Stimulated activated CD4-positive, alpha-beta T cell treated with anti-CD3 and anti-CD28 coated beads, Interleukin-1b, Interleukin-23, amount 100 ng/mL, for 1 hour (primary cell): ENCODE data around the gene FANCC.
"Not testable (repeated sequence)": the region's sequence is repeated elsewhere in the genome, so short reads cannot be mapped to it uniquely, and the experiment has no call there.

ENCODE experiments used
- DNase-seq, 2 donors: peaks; one replicate each; pipeline ENCODE4 v3.0.0-alpha.2; 2020; ENCODE audit warnings: low read depth in 2 of 2

FANCC gene

DNA sequence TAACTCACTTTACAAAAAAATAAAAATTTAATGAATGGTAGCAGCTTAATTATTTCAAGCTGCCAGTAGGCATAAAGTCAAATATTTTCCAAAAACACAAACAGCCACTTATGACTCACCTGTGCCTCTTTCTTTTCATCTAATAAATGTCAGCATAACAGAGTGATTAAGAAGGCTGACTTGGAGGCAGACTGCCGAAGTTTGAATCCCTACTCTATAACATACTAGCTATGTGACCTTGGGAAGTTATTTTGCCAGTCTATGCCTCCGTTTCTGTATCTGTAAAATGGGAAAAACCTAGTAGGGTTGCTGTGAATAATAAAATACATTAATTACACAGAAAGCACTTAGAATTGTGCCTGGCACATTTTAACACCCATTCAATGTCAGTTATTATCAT, 33.8 kb downstream of the FANCC start:
- DNase-seq, result no peak

DNA sequence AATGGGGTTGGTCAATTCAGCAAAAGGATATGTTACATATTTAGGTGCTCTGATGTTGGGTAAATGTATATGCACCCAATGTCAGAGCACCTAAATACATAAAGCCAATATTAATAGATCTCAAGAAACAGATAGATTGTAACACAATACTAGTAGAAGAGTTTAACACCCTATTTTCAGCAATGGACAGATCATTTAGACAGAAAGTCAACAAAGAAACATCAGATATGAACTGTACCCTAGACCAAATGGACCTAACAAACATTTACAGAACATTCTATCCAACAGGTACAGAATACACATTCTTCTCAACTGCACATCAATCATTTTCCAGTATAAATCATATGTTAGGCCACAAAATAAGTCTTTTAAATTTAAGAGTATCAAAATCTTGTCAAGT, 35.2 kb downstream of the FANCC start:
- DNase-seq, result no peak

DNA sequence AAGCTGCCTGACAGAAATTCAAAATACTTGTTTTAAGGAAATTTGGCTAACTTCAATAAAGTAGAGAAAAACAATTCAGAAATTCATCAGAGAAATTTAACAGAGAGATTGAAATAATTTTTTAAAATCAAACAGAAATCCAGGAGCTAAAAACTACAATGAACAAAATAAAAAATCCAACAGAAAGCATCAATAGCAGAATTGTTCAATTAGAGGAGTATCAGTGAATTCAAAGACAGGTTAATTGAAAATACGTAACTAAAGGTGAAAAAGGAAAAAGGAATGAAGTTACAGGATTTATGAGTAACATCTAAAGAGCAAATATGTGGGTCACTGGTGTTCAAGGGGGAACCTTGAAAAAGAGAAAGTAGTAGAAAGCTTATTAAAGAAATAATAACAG, 36.8 kb downstream of the FANCC start:
- DNase-seq, result no peak

DNA sequence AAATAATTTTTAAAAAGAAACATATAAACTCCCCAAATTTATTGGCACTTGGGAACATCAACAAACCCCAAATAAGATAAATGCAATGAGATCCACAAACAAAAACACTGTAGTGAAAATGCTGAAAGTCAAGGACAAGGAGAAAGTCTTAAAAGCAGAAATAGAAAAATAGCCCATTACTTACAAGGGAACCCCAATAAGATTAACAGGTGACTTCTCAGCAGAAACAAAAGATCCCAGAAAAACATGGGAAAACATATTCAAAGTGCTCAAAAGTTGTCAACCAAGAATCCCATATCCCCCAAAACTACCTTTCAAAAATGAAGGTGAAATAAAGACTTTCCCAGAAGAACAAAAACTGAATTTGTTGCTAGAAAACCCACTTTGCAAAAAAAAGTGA, 40.0 kb downstream of the FANCC start:
- no peak for DNase-seq

DNA sequence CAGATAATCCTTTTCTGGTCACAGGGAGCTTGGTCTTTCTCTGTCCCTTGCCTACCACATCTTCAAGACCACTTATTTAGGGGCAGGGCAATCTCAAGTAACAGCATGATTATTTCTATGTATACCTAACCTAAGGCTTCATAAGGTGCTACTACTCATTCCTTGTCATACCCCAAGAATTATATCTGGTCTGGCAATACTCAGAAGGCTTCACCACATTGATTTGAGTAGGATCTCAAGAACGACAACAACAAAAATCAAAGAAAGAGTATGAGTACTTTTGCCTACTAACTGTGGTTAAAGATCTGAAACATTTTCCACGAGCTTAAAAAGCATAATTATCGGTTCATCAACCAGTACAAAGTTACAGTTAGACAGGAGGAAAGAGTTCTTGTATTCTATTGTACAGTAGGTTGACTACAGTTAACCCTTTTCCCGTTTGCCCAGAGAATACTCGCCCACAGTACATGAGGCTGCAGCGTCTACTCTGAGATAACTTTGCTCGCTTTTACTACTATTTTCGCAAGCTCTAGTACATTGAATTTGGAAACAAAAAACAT, 41.0 kb downstream of the FANCC start:
- DNase-seq, result no peak

DNA sequence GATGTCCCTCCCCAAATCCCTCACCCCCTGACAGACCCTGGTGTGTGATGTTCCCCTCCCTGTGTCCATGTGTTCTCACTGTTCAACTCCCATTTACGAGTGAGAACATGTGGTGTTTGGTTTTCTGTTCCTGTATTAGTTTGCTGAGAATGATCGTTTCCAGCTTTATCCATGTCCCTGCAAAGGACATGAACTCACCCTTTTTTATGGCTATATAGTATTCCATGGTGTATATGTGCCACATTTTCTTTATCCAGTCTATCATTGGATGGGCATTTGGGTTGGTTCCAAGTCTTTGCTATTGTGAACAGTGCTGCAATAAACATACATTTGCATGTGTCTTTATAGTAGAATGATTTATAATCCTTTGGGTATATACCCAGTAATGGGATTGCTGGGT, 43.3 kb downstream of the FANCC start:
- DNase-seq, result not testable (repeated sequence)

DNA sequence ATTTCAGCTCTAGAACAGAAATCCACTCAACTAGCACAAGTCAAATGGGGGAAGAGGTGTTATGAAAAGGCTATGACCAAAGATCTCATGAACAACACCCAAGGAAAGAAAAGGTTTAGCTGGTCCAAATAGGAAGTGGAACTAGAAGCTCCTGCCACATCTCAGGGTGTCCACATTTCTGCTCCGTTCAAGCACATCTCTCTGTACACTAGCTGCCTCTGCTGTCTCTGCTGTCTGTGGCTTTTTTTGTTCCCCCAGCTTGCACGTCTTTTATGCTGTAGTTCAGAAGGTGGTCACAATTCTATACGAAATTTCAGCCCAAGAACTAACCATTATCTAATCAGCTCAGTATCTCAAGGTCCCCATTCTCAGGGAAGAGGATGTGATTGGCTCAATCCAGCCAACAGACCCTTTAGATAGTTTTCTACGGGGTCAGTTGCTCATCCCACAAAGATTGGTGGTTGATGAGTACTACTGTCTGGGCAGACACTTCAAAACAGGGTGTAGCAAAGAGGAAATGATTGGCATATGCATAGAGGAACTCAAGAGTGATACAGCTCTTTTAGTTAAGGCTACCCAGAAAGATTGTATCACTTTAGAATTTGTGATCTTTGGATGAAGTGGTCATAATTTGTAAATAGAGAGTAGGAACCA, 44.0 kb downstream of the FANCC start:
- no peak for DNase-seq

DNA sequence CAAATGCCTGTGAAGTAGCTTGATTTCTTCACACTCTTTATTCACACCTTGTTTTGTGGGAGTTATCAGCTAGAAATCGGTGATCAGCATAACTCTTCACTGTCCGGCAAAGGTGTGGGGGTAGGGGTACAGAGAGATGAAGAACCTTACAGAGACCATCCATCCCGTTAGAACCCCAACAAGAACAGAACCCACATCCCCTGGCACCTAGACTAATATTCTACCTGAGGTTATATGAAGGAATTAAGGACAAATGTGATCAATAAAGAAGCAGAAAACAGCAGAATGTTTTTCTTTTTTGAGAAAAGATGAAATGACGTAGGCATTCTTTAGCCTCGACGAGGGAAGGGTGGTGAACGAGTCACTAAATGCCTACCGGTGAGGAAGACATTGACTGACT, 44.7 kb downstream of the FANCC start:
- no peak for DNase-seq

DNA sequence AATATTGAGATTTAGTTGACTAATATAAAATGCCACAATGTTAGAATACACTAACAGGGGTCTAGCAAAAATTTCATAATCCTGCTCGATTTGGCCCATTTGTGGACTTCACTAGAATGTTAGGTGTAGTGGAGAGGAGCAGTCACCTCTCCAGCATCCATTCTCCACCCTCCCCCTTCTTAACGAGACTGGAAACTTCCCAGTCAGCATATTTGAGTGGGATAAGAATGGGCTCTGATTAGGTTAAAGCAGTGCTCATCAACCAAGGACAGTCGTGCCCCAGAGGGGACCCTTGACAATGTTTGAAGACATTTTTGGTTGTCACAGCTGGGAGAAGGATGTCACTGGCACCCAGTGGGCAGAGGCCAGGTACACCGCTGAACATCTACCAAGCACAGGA, 46.7 kb downstream of the FANCC start:
- DNase-seq, result no peak

DNA sequence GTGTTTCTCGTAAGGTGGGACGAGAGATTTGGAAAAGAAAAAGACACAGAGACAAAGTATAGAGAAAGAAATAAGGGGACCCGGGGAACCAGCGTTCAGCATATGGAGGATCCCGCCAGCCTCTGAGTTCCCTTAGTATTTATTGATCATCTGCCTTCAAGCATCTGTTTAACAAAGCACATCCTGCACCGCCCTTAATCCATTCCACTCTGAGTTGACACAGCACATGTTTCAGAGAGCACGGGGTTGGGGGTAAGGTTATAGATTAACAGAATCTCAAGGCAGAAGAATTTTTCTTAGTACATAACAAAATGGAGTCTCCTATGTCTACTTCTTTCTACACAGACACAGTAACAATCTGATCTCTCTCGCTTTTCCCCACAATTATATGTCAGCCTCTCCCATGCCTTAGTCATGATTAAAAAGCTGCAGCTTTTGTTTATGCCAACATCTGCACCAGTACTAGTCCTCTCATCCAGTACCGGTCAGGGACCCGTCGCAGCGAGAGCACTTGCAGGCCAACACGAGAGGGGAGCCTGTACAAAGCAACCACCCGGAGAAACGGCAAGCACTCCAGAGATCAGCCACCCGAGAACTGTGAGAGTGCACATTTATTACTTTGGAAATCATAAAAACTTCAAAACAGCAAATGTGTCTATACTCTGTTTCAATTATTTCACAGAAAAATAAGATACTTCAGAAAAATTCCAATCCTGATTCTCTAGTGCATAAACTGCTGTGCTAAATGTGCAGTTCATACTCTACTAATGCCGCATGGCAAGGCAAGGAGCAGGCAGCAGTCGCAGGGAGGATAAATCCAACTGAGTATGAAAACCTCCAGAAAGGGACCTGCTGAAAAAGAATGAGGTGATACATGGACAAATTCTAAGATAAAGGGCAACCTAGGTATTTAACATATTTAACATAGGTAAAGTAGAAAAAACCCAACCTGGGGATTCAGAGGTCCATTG, 47.4 kb downstream of the FANCC start:
- not testable (repeated sequence) for DNase-seq

DNA sequence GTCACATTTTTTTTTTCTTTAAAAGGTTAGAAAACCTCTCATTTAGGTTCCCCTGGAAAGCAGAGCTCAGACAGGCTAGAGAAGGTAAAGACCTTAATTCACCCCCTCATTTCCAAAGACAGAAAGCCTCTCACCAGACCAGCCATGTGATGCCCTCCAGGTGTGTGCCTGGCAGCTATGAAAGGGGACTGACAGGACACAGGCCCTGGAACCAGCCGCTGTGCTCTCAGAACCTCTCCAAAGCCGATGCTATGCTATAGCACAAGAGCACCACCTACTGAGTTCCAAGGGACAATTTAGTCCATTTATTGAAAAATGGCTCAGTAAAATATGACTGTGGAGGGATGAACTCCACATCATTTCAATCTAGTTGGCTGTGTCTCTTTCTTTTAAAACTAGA, 48.8 kb downstream of the FANCC start:
- no peak for DNase-seq

DNA sequence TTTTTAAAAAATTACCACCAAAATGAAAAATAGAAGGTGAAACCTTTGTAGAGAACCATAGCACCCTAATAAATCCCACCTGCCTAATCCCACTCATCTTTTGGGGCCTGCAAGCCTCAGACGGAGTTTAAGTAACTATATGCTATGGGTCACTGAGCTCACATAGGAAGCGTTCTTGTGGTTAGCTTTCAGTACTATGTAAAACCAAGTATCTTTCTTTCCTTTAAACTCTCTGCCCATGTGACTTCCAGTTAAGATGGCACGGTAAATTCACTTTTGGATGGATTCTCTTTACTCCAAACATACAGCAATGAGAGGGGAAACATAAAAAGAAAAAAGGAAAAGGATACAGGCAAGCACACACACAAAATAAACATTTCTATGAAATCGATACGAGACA, 50.9 kb downstream of the FANCC start:
- no peak for DNase-seq

DNA sequence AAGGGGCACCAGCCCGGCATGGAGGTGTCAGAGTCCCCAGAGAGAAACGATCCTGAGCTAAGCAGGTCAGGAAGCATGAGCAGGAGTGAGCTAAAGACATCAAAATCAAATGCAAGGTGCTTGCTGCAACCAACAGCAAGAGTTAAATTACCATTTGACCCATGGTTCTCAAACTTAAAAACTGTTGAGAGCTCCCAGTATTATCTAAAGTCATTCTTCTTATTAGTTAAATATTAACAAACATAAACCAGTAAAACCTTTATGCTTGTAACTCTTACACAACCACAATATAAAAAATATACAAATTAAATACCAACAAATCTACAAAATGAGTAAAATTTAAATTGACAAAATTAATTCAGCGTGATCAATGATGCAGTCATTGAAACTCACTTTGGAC, 51.5 kb downstream of the FANCC start:
- no peak for DNase-seq

DNA sequence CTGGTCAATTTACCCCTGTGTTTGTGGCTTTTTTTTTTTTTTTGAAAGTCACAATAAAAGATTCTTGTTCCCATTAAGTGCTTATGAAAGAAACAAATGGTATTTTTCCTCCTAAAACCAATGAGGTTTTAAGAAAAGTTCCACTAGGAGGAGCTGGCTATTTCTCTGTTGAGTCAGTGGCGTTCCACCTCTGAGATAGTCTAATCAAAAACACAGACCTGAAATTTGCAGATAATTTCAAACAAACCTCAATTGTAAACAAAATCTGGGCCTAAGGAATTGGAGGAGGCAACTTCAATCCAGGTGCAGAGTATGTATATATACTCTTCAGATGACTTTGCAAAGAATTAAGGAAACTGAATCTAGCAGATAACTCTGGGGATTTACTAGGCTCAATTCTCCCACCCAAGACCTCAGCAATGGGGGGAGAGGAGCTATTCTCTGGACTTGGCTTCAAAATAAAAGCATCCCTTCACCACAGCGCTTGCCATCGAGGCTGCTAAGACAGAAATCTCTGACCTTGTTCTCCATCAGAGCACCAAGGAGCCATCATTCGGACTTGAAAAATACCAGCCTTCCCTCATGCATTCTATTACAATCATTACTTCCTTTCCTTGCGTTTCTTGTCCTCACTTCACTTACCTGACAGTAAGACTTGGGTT, 52.4 kb downstream of the FANCC start:
- no peak for DNase-seq

DNA sequence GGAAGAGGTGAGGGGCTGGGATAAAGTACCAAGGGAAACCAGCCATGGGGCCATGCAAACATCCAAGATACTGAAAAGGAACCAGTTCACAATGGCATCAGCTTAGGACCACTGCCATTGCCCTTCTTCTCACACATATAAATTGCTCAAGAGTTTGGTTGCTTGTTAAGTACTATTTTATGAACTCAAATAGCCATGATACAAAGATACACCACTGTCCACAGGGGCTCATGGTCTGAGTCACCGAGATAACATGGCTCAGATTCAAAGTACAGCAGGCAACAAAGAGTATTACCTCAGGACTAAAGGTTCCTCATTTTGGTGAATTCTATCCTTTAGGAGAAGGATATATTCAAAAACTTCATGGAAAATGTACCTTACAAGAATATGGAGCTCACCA, 55.6 kb downstream of the FANCC start:
- DNase-seq, result no peak

DNA sequence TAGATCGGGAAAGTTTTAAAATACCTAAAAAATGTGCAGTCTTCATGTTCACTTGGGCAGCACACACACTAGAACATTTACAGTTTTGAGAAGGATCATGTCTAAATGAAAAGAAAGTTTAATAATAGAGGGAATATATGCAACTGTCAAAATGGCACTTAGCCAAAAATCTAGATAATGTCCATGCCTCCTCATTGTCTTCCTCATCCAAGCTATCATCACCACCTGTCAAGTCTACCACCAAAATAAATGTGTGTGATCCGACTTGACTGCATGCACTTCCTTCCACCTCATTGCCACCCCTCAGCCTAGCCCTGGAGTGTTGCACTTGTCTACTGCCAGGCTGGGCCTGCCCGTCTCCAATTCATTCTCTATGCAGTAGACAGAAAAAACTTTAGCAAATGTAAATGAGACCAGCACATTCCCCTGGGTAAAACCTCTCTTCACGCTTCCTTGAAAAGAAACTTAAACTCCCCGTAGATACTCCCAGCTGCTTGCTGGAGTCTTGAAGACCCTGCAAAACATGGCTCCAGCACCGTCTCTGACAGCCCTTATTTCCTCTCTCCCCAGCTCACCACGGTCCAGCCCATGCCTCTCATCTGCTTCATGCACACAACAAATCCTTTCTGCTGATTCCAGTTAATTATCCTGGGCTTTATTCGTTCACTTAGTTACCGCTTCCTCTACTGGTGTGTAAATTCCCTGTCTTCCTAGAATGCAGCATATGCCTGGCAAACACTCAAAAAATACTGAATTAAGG, 66.9 kb downstream of the FANCC start:
- no peak for DNase-seq

DNA sequence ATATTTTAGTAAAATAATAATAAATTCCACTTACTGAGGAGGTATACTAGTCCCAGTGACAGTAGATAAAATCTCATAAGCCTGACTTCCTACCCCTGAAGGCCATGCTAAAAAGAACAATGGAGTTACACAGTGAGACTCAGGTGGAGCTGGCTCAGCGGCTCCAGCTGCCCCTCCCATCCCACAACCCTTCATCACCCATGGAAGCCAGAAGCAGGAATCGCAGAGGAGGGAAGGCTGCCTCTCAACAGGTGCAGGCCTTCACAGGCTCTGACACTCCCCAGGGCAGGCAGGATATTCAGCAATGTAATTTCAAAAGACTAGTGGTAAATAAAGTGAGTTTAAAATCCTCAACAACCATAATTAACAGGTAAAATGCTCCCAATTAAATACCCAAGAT, 67.5 kb downstream of the FANCC start:
- DNase-seq, result no peak

DNA sequence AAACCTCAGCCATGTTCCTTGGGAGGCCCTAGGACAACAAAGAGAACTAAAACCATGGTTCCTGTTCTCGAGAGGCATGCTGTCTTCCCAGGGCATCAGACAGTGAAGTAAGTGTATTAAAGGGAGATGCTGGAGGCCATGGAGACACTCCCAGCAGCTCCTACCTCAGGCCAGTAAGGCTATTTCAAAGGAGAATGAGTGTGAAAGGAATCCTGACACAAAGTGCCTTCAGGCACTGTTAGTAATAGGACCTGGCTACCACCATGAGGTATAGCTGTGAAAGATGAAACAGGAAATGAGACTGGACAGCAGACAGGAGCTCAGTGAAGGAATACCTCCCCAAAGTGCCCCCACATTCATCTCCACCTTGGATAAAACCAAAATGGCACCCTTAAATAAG, 71.0 kb downstream of the FANCC start:
- no peak for DNase-seq

DNA sequence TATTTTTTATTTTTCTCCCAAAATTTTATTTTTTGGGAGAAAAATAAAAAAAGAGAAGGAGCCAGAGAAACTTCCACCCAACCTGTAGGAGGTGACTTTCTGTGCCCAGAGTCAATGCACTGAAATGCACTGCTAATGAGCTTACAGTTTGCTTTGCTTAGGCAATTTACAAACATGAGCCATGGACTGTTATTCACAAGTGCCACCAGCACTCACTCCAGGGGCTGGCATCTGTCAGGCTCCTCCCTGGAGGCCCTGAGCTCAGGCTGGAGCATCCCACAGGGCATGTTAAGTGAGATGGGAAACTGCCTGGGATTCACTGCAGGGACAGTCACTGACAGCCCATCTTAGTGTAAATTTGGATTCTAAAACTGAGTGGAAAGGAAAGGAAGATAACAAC, 74.9 kb downstream of the FANCC start:
- no peak for DNase-seq

DNA sequence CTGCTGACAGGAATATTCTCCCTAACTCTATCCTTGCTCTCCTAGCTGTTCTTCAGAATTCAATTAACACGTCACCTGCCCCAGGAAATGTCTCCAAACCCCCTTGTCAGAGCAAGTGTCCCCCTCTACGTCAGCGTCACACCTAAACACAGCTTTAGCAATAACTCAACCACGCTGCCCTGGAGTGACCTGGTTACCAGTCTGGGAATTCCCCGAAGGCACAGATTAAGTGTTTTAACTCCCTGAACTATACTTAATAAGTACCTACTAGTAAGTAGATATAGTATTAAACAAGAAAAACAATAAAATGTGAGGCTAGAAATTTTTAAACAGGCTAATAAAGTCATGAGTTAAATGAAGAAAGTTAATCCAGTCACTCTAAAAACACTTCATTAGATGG, 78.4 kb downstream of the FANCC start:
- no peak for DNase-seq

DNA sequence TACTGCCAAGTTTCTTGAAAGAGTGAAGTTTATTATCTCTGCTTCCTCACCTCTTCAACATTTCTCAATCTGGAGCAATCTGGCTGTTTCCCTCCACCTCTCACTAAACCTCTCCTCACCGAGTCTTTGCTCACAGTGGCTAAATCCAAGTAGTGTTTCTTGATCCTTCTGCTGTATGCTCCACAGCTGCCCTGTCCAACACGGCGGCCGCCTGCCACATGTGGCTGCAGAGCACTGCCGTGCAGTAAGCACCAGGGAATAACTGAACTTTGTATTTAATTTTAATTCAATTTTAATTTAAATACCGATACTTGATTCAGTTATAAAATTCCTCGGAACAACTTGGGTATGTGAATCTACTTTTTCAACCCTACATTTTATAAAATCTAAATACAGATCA, 80.2 kb downstream of the FANCC start:
- no peak for DNase-seq

DNA sequence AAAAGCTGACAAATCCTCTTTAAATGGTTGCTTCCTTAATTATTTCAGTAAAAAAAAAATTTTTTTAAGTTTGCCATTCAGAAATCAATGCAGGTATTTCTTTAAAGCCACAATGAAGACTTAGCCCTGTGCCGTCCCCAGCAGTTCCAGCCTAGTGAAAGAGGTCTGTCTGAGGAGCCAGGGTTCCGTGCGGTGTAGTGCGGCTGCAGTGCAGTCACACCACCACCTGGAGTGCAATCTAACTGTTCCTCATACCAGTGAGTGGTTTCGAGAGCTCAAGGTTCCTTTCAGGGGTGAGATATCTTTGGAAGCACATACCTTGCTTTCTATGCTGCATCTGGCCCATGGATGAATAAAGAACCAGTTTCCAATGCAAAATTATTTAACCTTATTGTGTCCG, 87.5 kb downstream of the FANCC start:
- DNase-seq, result no peak
